Measurements from ENCODE around the gene UBE4B. TPM values are rescaled to one million over a fixed set of nuclear protein-coding genes. Genes with fewer than 3 reads are reported as not detected.
A peak's percentile ranks its signal among the peaks of the same experiment; 100 is the strongest.

UBE4B gene
- total and polyA plus RNA-seq, 2 of the 4 experiments (the other 2 are of a cell fraction) = 26.5 to 39.3 TPM

- no peak overlapping the region for H3K9ac ChIP-seq (ENCODE audit: low read depth, low read length)
- POLR2A ChIA-PET (ENCODE audit: unreplicated experiment) = no interaction called here
- intact Hi-C loops (cut with micrococcal nuclease) = no loop called here
Measured at GRCh38 chr1:10108134-10108663, 75.4 kb downstream of the UBE4B start.

More at GRCh38 chr1:10108134-10108663, 75.4 kb downstream of the UBE4B start:
- no peaks in the 10 kb centered on the region for H3K9me3 ChIP-seq (ENCODE audit: control insufficient read depth, insufficient read depth, low read length)
- no peak overlapping the region for H4K91ac ChIP-seq (ENCODE audit: insufficient read depth, low read depth, low read length)
- no peak overlapping the region for H2BK120ac ChIP-seq (ENCODE audit: low read depth, low read length)
- no peak overlapping the region for H2AK5ac ChIP-seq (ENCODE audit: low read depth, low read length)
- peaks cover 30% of the 10 kb centered on the region for H3K36me3 ChIP-seq (ENCODE audit: control insufficient read depth, insufficient read depth, low read length)
- CTCF ChIA-PET = no interaction called here
- H2BK5ac ChIP-seq (ENCODE audit: low read depth, low read length, poor library complexity, severe bottlenecking) = no peak overlapping the region
- H2BK20ac ChIP-seq (ENCODE audit: low read depth, low read length) = no peak overlapping the region
- ATAC-seq (ENCODE audit: low read depth) (peak; percentile 88), DNase-seq (peak; percentile 85)
- H4K20me1 ChIP-seq (ENCODE audit: insufficient read depth, low read length) = peaks cover 21% of the 10 kb centered on the region
- H4K5ac ChIP-seq (ENCODE audit: low read depth, low read length) = no peak overlapping the region
- BruUV-seq (replicated peaks) = no TSS peak
- no peak overlapping the region for H2BK15ac ChIP-seq (ENCODE audit: low read depth, low read length)
- H3K4me1 ChIP-seq (ENCODE audit: control insufficient read depth, insufficient read depth, low read length) = peaks cover 5% of the 10 kb centered on the region
- dilution Hi-C loops (cut with HindIII; ENCODE audit: low sequenced_read_pairs, unreplicated experiment) (no loop called here), in situ Hi-C loops (cut with MboI; ENCODE audit: low sequenced_read_pairs) (no loop called here)
- WGBS, 2 experiments (ENCODE audit: extremely low coverage in 2 of 2, insufficient read length in 1 of 2) = 20% methylated on average over 1 of the region's 8 CpGs; no CpG with 5 or more reads in 1 of the 2 experiments
- H3K9me1 ChIP-seq (ENCODE audit: insufficient read depth, low read length) = peaks cover 27% of the 10 kb centered on the region
- H3K4me3 ChIP-seq (ENCODE audit: insufficient read depth, low read depth, low read length) = no peak overlapping the region
- no peak for TF ChIP-seq ELK1 (IDR thresholded peaks at IDR 0.05; ENCODE audit: borderline replicate concordance, low read depth, low read length)
- TF ChIP-seq FOS (IDR thresholded peaks at IDR 0.05; ENCODE audit: low read depth, low read length) = peak; percentile 36; the same call in 1 of the 2 replicates
- no peak for TF ChIP-seq MXI1 (IDR thresholded peaks at IDR 0.05; ENCODE audit: borderline replicate concordance, low read depth, low read length)
- TF ChIP-seq MAFK (IDR thresholded peaks at IDR 0.05; ENCODE audit: low read depth, low read length) = no peak
- TF ChIP-seq RFX5 (IDR thresholded peaks at IDR 0.05; ENCODE audit: low read depth, low read length) = no peak
- TF ChIP-seq CHD1 (IDR thresholded peaks at IDR 0.05; ENCODE audit: low read depth, low read length) = no peak
- TF ChIP-seq RAD21 (IDR thresholded peaks at IDR 0.05; ENCODE audit: low read length) = peak; percentile 1; the same call in 1 of the 2 replicates
- no peak for TF ChIP-seq SMC3 (IDR thresholded peaks at IDR 0.05; ENCODE audit: low read depth, low read length)
- TF ChIP-seq BHLHE40 (IDR thresholded peaks at IDR 0.05; ENCODE audit: low read depth, low read length) = peak; percentile 52
- TF ChIP-seq NFE2L2 (IDR thresholded peaks at IDR 0.05; ENCODE audit: low read depth, low read length) = peak; percentile 20; the same call in 1 of the 2 replicates
- peak; percentile 20; the same call in 1 of the 2 replicates for TF ChIP-seq MAZ (IDR thresholded peaks at IDR 0.05; ENCODE audit: borderline replicate concordance, low read depth, low read length)
- no peak for TF ChIP-seq POLR2A (IDR thresholded peaks at IDR 0.05; ENCODE audit: low read depth, low read length)
- TF ChIP-seq USF2 (IDR thresholded peaks at IDR 0.05; ENCODE audit: low read depth, low read length) = no peak
- 0 out of 2 replicates have a peak, but pooled peaks have one; percentile 27 for TF ChIP-seq CEBPB (IDR thresholded peaks at IDR 0.05; ENCODE audit: low read depth, low read length)
- TF ChIP-seq CTCF (conservative IDR thresholded peaks at IDR 0.05; ENCODE audit: low read depth, low read length) = no peak
- TF ChIP-seq RCOR1 (IDR thresholded peaks at IDR 0.05; ENCODE audit: insufficient replicate concordance, low read length) = no peak
- H3K23ac ChIP-seq (ENCODE audit: low read depth, low read length) = no peak overlapping the region
- H2AFZ ChIP-seq (replicated peaks; ENCODE audit: low read length, poor library complexity) = no peak overlapping the region
- no peak overlapping the region for H3K56ac ChIP-seq (ENCODE audit: extremely low read depth, insufficient read depth, low read length)
- peaks cover 23 to 42% of the 10 kb centered on the region in 2 experiments for H3K79me1 ChIP-seq (ENCODE audit: low read depth in 1 of 2, low read length in 2 of 2)
- no peak overlapping the region for H3K14ac ChIP-seq (replicated peaks; ENCODE audit: low read depth, low read length)
- peak overlapping the region; percentile 42; the same call in 1 of the 2 replicates for H3K4me2 ChIP-seq (ENCODE audit: low read depth, low read length)
- H3K18ac ChIP-seq (ENCODE audit: low read depth, low read length) = no peak overlapping the region
- H3K27ac ChIP-seq (ENCODE audit: insufficient read depth, low read length) = no peak overlapping the region
- no peak overlapping the region for H2AK9ac ChIP-seq (replicated peaks; ENCODE audit: low read depth, low read length, poor library complexity)
- H3K27me3 ChIP-seq (ENCODE audit: control insufficient read depth, insufficient read depth, low read length) = no peaks in the 10 kb centered on the region
- H3K4ac ChIP-seq (ENCODE audit: low read depth, low read length) = 0 out of 2 replicates have a peak overlapping the region, but pooled peaks have one; percentile 26
- no peak overlapping the region for H4K8ac ChIP-seq (ENCODE audit: low read depth in 2 of 2, low read length in 2 of 2)
